Measurements from ENCODE around the gene DHX9. TPM values are rescaled to one million over a fixed set of nuclear protein-coding genes. Genes with fewer than 3 reads are reported as not detected.

DHX9 gene
- total RNA-seq, 2 donors from 2014 or later, result 38.4 to 67.9 TPM

GRCh38 chr1:182877842-182878241, 38.7 kb downstream of the DHX9 start:
- Histone ChIP-seq H3K4me3 (no peak overlapping the region), H3K9me3 (no peaks in the 10 kb centered on the region), H3K36me3 (replicated peaks in 1 of 2; ENCODE audit: insufficient read depth in 1 of 2, low read depth in 2 of 2) (peaks cover 7 to 73% of the 10 kb centered on the region in 2 donors), H3K27me3 (no peaks in the 10 kb centered on the region), H3K4me1 (no peaks in the 10 kb centered on the region), H3K27ac (no peak overlapping the region)
- intact Hi-C loops (cut with DNase I), result no loop called here
- TF ChIP-seq POLR2A (IDR thresholded peaks at IDR 0.05), result no peak
- no peak for TF ChIP-seq CTCF (IDR thresholded peaks at IDR 0.05)
- ATAC-seq (no peak), DNase-seq (no peak)
- 89% methylated on average over 7 of the region's 7 CpGs for WGBS, 2 donors

GRCh38 chr1:182884872-182885271, 45.7 kb downstream of the DHX9 start:
- peaks cover 6 to 66% of the 10 kb centered on the region in 2 donors for H3K36me3 ChIP-seq (replicated peaks in 1 of 2; ENCODE audit: insufficient read depth in 1 of 2, low read depth in 2 of 2)
- no peak overlapping the region for H3K4me3 ChIP-seq
- DNase-seq (no peak), ATAC-seq (no peak)
- intact Hi-C loops (cut with DNase I), result no loop called here
- no peaks in the 10 kb centered on the region for H3K4me1 ChIP-seq
- H3K27me3 ChIP-seq, result no peaks in the 10 kb centered on the region
- TF ChIP-seq POLR2A (IDR thresholded peaks at IDR 0.05), result no peak
- H3K27ac ChIP-seq, result no peak overlapping the region
- H3K9me3 ChIP-seq, result no peaks in the 10 kb centered on the region

- Histone ChIP-seq H3K4me3 (no peak overlapping the region), H3K27me3 (no peaks in the 10 kb centered on the region), H3K9me3 (no peaks in the 10 kb centered on the region), H3K4me1 (no peaks in the 10 kb centered on the region), H3K27ac (no peak overlapping the region), H3K36me3 (replicated peaks in 1 of 2; ENCODE audit: insufficient read depth in 1 of 2, low read depth in 2 of 2) (peaks cover 6 to 59% of the 10 kb centered on the region in 2 donors)
- no peak for ATAC-seq
- DNase-seq, result no peak
- TF ChIP-seq CTCF (IDR thresholded peaks at IDR 0.05) (no peak), POLR2A (IDR thresholded peaks at IDR 0.05) (no peak)
- intact Hi-C loops (cut with DNase I), result no loop called here
- WGBS, 2 donors, result 93 to 96% methylated on average over 3 of the region's 3 CpGs
Measured at GRCh38 chr1:182885591-182885990, 46.4 kb downstream of the DHX9 start.

- ATAC-seq (no peak), DNase-seq (no peak)
- Histone ChIP-seq H3K27ac (no peak overlapping the region), H3K36me3 (replicated peaks in 1 of 2; ENCODE audit: insufficient read depth in 1 of 2, low read depth in 2 of 2) (peaks cover 6 to 48% of the 10 kb centered on the region in 2 donors), H3K9me3 (no peaks in the 10 kb centered on the region), H3K27me3 (no peaks in the 10 kb centered on the region), H3K4me1 (no peaks in the 10 kb centered on the region), H3K4me3 (no peak overlapping the region)
- no peak for TF ChIP-seq CTCF (IDR thresholded peaks at IDR 0.05)
- TF ChIP-seq POLR2A (IDR thresholded peaks at IDR 0.05), result no peak
- 95 to 97% methylated on average over 11 of the region's 11 CpGs for WGBS, 2 donors
- intact Hi-C loops (cut with DNase I), result no loop called here
Measured at GRCh38 chr1:182886985-182887384, 47.8 kb downstream of the DHX9 start.

- peaks cover 6 to 31% of the 10 kb centered on the region in 2 donors for H3K36me3 ChIP-seq (replicated peaks in 1 of 2; ENCODE audit: insufficient read depth in 1 of 2, low read depth in 2 of 2)
- H3K27ac ChIP-seq, result no peak overlapping the region
- H3K4me1 ChIP-seq, result no peaks in the 10 kb centered on the region
- intact Hi-C loops (cut with DNase I), result no loop called here
- no peaks in the 10 kb centered on the region for H3K27me3 ChIP-seq
- H3K4me3 ChIP-seq, result no peak overlapping the region
- no peak for ATAC-seq
- TF ChIP-seq CTCF (IDR thresholded peaks at IDR 0.05) (no peak), POLR2A (IDR thresholded peaks at IDR 0.05) (no peak)
- no peak for DNase-seq
- WGBS, 2 donors, result 81 to 87% methylated on average over 7 of the region's 7 CpGs
- no peaks in the 10 kb centered on the region for H3K9me3 ChIP-seq
Measured at GRCh38 chr1:182888736-182889531, 49.8 kb downstream of the DHX9 start.

Data from body of pancreas (tissue), 4 donors.